Adrenal gland (tissue), 5 donors: ENCODE data around the gene CREB3L1.

Experiments used
- POLR2A ChIP-seq, 2 donors: fragments of 450-650 bp; IDR thresholded peaks; one replicate each; pipeline ENCODE4 v1.6.1; 2017; ENCODE audit warnings: antibody characterized with exemption in 2 of 2, mild to moderate bottlenecking in 2 of 2, moderate library complexity in 1 of 2
- TF ChIP-seq, protein P1 (sequence below), 6 experiments: fragments of 450-650 bp in 4 of 6; fragments of 200-600 bp in 2 of 6; sonication (generic) in 1 of 6; IDR thresholded peaks; 1 replicate in 5 of 6; 2 replicates in 1 of 6; pipeline versions ENCODE4 v1.5.1 to v1.8.0; 2016 to 2021; ENCODE audit warnings: antibody characterized with exemption in 6 of 6, mild to moderate bottlenecking in 2 of 6, moderate library complexity in 1 of 6
- donor health status: DM: no; HTN: no; CAD: no.

- TF ChIP-seq, protein P1, sequence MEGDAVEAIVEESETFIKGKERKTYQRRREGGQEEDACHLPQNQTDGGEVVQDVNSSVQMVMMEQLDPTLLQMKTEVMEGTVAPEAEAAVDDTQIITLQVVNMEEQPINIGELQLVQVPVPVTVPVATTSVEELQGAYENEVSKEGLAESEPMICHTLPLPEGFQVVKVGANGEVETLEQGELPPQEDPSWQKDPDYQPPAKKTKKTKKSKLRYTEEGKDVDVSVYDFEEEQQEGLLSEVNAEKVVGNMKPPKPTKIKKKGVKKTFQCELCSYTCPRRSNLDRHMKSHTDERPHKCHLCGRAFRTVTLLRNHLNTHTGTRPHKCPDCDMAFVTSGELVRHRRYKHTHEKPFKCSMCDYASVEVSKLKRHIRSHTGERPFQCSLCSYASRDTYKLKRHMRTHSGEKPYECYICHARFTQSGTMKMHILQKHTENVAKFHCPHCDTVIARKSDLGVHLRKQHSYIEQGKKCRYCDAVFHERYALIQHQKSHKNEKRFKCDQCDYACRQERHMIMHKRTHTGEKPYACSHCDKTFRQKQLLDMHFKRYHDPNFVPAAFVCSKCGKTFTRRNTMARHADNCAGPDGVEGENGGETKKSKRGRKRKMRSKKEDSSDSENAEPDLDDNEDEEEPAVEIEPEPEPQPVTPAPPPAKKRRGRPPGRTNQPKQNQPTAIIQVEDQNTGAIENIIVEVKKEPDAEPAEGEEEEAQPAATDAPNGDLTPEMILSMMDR (IDR thresholded peaks at IDR 0.05) = no peak
- TF ChIP-seq POLR2A (IDR thresholded peaks at IDR 0.05) = no peak
Measured at GRCh38 chr11:46252373-46252914, 25.0 kb upstream of the CREB3L1 start.
